Measurements from ENCODE around the gene WNT4. TPM values are rescaled to one million over a fixed set of nuclear protein-coding genes. Genes with fewer than 3 reads are reported as not detected.

WNT4 gene
- total RNA-seq (under 1 TPM in 6 of 7 donors, not detected in 1; 0.07 to 0.47 (median 0.20) TPM), polyA plus RNA-seq (under 1 TPM; 0.08 to 0.16 (median 0.11) TPM)
- long read RNA-seq, donor 1 = 0 reads
- long read RNA-seq, donor 2, partial matches to known transcripts = 0 of 3 reads
- long read RNA-seq, donor 2, other reads (novel, unspliced or antisense) = 0 of 3 reads

DNA sequence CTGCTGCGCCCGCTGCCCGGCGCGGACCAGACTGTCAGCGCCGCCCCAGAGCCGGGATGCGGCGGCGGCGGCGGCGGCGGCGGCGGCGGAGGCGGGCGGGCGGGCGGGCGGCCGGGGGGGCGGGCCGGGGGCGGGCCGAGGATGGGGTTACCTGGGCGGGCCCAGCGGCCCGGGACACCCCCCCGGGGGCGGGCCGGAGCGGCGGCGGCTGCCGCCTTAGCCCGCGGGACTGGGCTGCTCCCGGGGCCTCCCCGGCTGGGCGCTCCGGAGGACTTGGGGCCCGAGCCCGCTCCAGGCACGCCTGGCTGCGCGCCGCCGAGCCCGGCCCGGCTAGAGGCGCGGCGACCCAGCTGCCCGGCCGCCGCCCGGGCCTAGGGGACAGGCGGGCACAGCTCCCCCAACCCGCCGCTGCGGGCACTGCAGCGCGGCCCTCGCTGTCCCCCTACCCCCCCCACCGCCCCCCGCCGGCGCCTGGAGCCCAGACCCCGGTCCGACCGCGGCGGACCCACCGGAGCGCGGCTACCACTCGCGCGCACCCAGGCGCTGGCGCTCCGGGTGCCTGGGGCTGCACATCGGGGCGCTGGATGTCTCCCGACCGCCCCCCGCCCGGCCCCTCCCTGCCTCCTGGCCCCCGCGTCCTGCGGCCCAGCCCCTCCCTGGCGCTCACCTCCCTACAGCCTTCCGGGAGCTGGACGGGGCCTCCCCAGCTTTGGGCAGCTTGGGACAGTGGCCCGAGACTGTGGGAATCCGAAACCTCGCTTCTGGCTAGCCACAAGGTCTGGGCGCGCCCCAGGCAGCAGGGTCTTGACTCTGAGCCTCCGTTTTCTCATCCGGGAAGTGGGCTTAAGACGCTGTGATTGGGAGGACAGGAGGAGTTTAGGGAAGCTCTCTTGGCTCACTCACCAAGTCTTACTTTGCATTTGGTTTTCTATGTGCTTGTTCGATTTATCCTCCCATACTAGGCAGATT is at the start of gene WNT4:
WNT4 (minus strand) TSS at position 33 of the 969 bp plus-strand sequence. CDS start 175 bp downstream, outside the sequence.
- Histone ChIP-seq H3K27ac (no peak within 1 kb of the TSS), H3K36me3 (no peaks in the 10 kb centered on the region), H3K4me1 (peaks cover 3 to 22% (median 17%) of the 10 kb centered on the region in 6 donors), H3K4me3 (peak within 1 kb of the TSS; percentile 20 to 72 (median 46)), H3K27me3 (replicated peaks in 1 of 7) (peaks cover 0 to 87% (median 22%) of the 10 kb centered on the region in 7 donors), H3K9me3 (no peaks in the 10 kb centered on the region)
- DNase-seq = no peak
- intact Hi-C loops (cut with DNase I; ENCODE audit: low total_unique reads) = no loop called here
- TF ChIP-seq, protein P1, sequence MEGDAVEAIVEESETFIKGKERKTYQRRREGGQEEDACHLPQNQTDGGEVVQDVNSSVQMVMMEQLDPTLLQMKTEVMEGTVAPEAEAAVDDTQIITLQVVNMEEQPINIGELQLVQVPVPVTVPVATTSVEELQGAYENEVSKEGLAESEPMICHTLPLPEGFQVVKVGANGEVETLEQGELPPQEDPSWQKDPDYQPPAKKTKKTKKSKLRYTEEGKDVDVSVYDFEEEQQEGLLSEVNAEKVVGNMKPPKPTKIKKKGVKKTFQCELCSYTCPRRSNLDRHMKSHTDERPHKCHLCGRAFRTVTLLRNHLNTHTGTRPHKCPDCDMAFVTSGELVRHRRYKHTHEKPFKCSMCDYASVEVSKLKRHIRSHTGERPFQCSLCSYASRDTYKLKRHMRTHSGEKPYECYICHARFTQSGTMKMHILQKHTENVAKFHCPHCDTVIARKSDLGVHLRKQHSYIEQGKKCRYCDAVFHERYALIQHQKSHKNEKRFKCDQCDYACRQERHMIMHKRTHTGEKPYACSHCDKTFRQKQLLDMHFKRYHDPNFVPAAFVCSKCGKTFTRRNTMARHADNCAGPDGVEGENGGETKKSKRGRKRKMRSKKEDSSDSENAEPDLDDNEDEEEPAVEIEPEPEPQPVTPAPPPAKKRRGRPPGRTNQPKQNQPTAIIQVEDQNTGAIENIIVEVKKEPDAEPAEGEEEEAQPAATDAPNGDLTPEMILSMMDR (IDR thresholded peaks at IDR 0.05 in 8 of 11, conservative IDR thresholded peaks at IDR 0.05 in 3 of 11) = peak in 5 of 11 experiments; percentile 10 to 45 (median 33)
- no peak for TF ChIP-seq POLR2AphosphoS5 (IDR thresholded peaks at IDR 0.05)
- TF ChIP-seq POLR2A (IDR thresholded peaks at IDR 0.05) = no peak
- 3 to 43% (median 8%) methylated on average over 2 to 106 of the region's 106 CpGs for WGBS, 5 donors

DNA sequence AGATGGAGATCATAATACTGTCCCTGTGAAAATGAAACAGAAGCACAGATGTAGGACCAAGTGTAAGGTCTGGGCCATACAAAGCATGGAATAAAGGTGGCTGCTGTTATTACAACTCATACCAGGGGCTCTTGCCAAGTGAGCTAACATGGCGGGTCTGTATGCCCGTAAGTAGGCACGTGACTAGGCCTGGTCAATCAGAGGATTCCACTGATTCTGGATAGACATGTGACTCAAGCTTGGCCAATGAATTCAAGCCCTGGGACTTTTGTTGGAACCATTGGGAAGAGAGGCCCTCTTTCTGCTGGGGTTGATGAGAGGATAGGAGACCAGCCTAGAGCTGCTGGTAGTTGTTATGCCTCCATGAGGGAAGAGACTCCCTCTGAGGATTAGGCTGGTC is 47.8 kb upstream of the WNT4 start:
- no peaks in the 10 kb centered on the region for H3K9me3 ChIP-seq
- DNase-seq = no peak
- intact Hi-C loops (cut with DNase I; ENCODE audit: low total_unique reads) = no loop called here
- peaks cover 0 to under 1% (median 0%) of the 10 kb centered on the region in 6 donors for H3K4me1 ChIP-seq
- WGBS, 5 donors = 88 to 100% (median 95%) methylated on average over 3 of the region's 3 CpGs
- TF ChIP-seq POLR2A (IDR thresholded peaks at IDR 0.05) (no peak), POLR2AphosphoS5 (IDR thresholded peaks at IDR 0.05) (no peak)
- TF ChIP-seq, protein P1 (IDR thresholded peaks at IDR 0.05 in 8 of 11, conservative IDR thresholded peaks at IDR 0.05 in 3 of 11) = no peak
- no peak overlapping the region for H3K4me3 ChIP-seq
- no peaks in the 10 kb centered on the region for H3K36me3 ChIP-seq
- H3K27me3 ChIP-seq (replicated peaks in 1 of 7) = peaks cover 0 to 13% (median 0%) of the 10 kb centered on the region in 7 donors
- H3K27ac ChIP-seq = no peak overlapping the region

DNA sequence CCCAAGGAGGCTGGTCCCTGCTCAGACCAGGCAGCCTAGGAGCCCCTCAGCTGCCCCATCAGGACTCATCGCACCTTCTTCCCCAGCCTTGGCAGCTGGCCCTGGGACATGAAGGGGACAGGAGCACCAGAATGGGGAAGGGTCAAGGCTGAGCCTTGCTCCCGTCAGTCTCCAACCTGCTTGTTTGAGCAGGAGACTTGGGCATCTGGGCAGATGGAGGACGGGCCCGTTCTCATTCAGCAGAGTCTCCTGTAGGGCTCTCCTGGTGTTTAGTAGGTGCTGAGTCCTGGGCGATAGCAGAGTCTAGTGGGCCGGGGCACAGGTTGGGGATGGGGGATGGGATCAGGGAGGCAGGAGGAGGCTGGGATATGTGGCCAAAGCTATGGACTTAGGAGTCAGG is 47.4 kb upstream of the WNT4 start:
- H3K4me3 ChIP-seq = no peak overlapping the region
- no peaks in the 10 kb centered on the region for H3K36me3 ChIP-seq
- intact Hi-C loops (cut with DNase I; ENCODE audit: low total_unique reads) = no loop called here
- TF ChIP-seq POLR2AphosphoS5 (IDR thresholded peaks at IDR 0.05) (no peak), POLR2A (IDR thresholded peaks at IDR 0.05) (no peak)
- TF ChIP-seq, protein P1 (IDR thresholded peaks at IDR 0.05 in 8 of 11, conservative IDR thresholded peaks at IDR 0.05 in 3 of 11) = no peak
- no peaks in the 10 kb centered on the region for H3K4me1 ChIP-seq
- H3K27ac ChIP-seq = no peak overlapping the region
- no peaks in the 10 kb centered on the region for H3K9me3 ChIP-seq
- WGBS, 5 donors = 86 to 95% (median 89%) methylated on average over 5 to 6 of the region's 6 CpGs
- DNase-seq = peak; percentile 33
- H3K27me3 ChIP-seq (replicated peaks in 1 of 7) = peaks cover 0 to 17% (median 0%) of the 10 kb centered on the region in 7 donors

DNA sequence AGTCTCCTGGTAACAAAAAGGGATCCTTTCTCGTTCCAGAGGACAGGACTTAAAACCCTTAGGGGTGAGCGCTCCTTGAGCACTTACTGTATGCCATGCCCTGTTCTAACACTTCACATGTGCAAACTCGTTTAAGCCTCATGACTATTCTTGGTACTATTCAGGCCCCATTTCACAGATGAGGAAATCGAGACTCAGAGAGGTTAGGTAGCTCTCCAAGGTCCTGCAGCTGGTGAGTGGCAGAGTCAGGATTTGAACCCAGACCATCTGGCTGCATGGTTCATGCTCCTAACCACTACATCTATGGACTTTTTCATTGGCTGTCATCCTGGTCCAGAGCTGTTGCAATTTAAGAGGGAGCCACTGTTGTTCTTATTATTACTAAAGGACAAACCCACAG is 46.7 kb upstream of the WNT4 start:
- TF ChIP-seq POLR2AphosphoS5 (IDR thresholded peaks at IDR 0.05) (no peak), POLR2A (IDR thresholded peaks at IDR 0.05) (no peak)
- TF ChIP-seq, protein P1 (IDR thresholded peaks at IDR 0.05 in 8 of 11, conservative IDR thresholded peaks at IDR 0.05 in 3 of 11) = no peak
- H3K36me3 ChIP-seq = no peaks in the 10 kb centered on the region
- H3K27me3 ChIP-seq (replicated peaks in 1 of 7) = peaks cover 0 to 24% (median 0%) of the 10 kb centered on the region in 7 donors
- WGBS, 5 donors = 76 to 87% (median 83%) methylated on average over 3 to 4 of the region's 4 CpGs
- H3K4me1 ChIP-seq = no peaks in the 10 kb centered on the region
- H3K9me3 ChIP-seq = no peaks in the 10 kb centered on the region
- peak; percentile 1 for DNase-seq
- no peak overlapping the region for H3K27ac ChIP-seq
- intact Hi-C loops (cut with DNase I; ENCODE audit: low total_unique reads) = no loop called here
- no peak overlapping the region for H3K4me3 ChIP-seq
